ENCODE data around the gene C1QA.

- no peak for TF ChIP-seq ARNTL (CRISPR knock-in tag; IDR thresholded peaks at IDR 0.05; ENCODE audit: borderline replicate concordance, low read depth)
- no peak for TF ChIP-seq ZC3H10 (CRISPR knock-in tag; IDR thresholded peaks at IDR 0.05)
- TF ChIP-seq, protein P1, sequence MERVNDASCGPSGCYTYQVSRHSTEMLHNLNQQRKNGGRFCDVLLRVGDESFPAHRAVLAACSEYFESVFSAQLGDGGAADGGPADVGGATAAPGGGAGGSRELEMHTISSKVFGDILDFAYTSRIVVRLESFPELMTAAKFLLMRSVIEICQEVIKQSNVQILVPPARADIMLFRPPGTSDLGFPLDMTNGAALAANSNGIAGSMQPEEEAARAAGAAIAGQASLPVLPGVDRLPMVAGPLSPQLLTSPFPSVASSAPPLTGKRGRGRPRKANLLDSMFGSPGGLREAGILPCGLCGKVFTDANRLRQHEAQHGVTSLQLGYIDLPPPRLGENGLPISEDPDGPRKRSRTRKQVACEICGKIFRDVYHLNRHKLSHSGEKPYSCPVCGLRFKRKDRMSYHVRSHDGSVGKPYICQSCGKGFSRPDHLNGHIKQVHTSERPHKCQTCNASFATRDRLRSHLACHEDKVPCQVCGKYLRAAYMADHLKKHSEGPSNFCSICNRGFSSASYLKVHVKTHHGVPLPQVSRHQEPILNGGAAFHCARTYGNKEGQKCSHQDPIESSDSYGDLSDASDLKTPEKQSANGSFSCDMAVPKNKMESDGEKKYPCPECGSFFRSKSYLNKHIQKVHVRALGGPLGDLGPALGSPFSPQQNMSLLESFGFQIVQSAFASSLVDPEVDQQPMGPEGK (CRISPR knock-in tag; IDR thresholded peaks at IDR 0.05; ENCODE audit: borderline replicate concordance) = no peak
- no peak for TF ChIP-seq SNAI2 (CRISPR knock-in tag; IDR thresholded peaks at IDR 0.05)
- no peak for TF ChIP-seq TCF4 (CRISPR knock-in tag; IDR thresholded peaks at IDR 0.05; ENCODE audit: borderline replicate concordance)
- TF ChIP-seq, protein P2, sequence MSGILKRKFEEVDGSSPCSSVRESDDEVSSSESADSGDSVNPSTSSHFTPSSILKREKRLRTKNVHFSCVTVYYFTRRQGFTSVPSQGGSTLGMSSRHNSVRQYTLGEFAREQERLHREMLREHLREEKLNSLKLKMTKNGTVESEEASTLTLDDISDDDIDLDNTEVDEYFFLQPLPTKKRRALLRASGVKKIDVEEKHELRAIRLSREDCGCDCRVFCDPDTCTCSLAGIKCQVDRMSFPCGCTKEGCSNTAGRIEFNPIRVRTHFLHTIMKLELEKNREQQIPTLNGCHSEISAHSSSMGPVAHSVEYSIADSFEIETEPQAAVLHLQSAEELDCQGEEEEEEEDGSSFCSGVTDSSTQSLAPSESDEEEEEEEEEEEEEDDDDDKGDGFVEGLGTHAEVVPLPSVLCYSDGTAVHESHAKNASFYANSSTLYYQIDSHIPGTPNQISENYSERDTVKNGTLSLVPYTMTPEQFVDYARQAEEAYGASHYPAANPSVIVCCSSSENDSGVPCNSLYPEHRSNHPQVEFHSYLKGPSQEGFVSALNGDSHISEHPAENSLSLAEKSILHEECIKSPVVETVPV (CRISPR knock-in tag; IDR thresholded peaks at IDR 0.05) = no peak
- TF ChIP-seq ZFP30 (CRISPR knock-in tag; IDR thresholded peaks at IDR 0.05) = no peak
- TF ChIP-seq, protein P3, sequence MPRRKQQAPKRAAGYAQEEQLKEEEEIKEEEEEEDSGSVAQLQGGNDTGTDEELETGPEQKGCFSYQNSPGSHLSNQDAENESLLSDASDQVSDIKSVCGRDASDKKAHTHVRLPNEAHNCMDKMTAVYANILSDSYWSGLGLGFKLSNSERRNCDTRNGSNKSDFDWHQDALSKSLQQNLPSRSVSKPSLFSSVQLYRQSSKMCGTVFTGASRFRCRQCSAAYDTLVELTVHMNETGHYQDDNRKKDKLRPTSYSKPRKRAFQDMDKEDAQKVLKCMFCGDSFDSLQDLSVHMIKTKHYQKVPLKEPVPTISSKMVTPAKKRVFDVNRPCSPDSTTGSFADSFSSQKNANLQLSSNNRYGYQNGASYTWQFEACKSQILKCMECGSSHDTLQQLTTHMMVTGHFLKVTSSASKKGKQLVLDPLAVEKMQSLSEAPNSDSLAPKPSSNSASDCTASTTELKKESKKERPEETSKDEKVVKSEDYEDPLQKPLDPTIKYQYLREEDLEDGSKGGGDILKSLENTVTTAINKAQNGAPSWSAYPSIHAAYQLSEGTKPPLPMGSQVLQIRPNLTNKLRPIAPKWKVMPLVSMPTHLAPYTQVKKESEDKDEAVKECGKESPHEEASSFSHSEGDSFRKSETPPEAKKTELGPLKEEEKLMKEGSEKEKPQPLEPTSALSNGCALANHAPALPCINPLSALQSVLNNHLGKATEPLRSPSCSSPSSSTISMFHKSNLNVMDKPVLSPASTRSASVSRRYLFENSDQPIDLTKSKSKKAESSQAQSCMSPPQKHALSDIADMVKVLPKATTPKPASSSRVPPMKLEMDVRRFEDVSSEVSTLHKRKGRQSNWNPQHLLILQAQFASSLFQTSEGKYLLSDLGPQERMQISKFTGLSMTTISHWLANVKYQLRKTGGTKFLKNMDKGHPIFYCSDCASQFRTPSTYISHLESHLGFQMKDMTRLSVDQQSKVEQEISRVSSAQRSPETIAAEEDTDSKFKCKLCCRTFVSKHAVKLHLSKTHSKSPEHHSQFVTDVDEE (CRISPR knock-in tag; IDR thresholded peaks at IDR 0.05) = no peak
- no peak for TF ChIP-seq ZFP3 (CRISPR knock-in tag; IDR thresholded peaks at IDR 0.05)
- no peak for TF ChIP-seq TOX (CRISPR knock-in tag; IDR thresholded peaks at IDR 0.05; ENCODE audit: borderline replicate concordance)
- no peak for TF ChIP-seq ZNF8 (CRISPR knock-in tag; IDR thresholded peaks at IDR 0.05)
These were observed 38.0 kb downstream of the C1QA start for GRCh38 chr1:22674410-22674749.
